Activated CD8-positive, alpha-beta memory T cell treated with anti-CD3 and anti-CD28 coated beads, Interleukin-2, amount 50 U/mL, for 48 hours (primary cell): Measurements from ENCODE around the gene TTC7B.
A peak's percentile ranks its signal among the peaks of the same experiment; 100 is the strongest.

Experiments used
- DNase-seq: peaks from one replicate; pipeline ENCODE4 v3.0.0-alpha.2; 2020

Gene TTC7B

GRCh38 chr14:90697577-90698206 lies 118.5 kb downstream of the TTC7B start:
- peak; percentile 85 for DNase-seq

GRCh38 chr14:90697132-90697531 lies 119.1 kb downstream of the TTC7B start:
- no peak for DNase-seq

- no peak for DNase-seq
Measured at GRCh38 chr14:90696720-90697119, 119.5 kb downstream of the TTC7B start.

- no peak for DNase-seq
Measured at GRCh38 chr14:90695997-90696660, 120.1 kb downstream of the TTC7B start.

GRCh38 chr14:90693413-90693812 lies 122.8 kb downstream of the TTC7B start:
- no peak for DNase-seq

- DNase-seq = no peak
Measured at GRCh38 chr14:90692826-90693225, 123.4 kb downstream of the TTC7B start.

- DNase-seq = no peak
Measured at GRCh38 chr14:90692061-90692460, 124.2 kb downstream of the TTC7B start.

- no peak for DNase-seq
Measured at GRCh38 chr14:90691627-90692026, 124.6 kb downstream of the TTC7B start.

- no peak for DNase-seq
Measured at GRCh38 chr14:90687680-90688079, 128.6 kb downstream of the TTC7B start.

- no peak for DNase-seq
Measured at GRCh38 chr14:90682615-90683014, 133.6 kb downstream of the TTC7B start.

GRCh38 chr14:90681929-90682328 lies 134.3 kb downstream of the TTC7B start:
- no peak for DNase-seq

GRCh38 chr14:90678846-90679362 lies 137.3 kb downstream of the TTC7B start:
- no peak for DNase-seq

GRCh38 chr14:90678420-90678819 lies 137.8 kb downstream of the TTC7B start:
- DNase-seq = no peak

GRCh38 chr14:90677484-90678050 lies 138.7 kb downstream of the TTC7B start:
- no peak for DNase-seq

- no peak for DNase-seq
Measured at GRCh38 chr14:90676912-90677311, 139.3 kb downstream of the TTC7B start.

GRCh38 chr14:90676356-90676755 lies 139.9 kb downstream of the TTC7B start:
- no peak for DNase-seq

- no peak for DNase-seq
Measured at GRCh38 chr14:90675399-90675798, 140.8 kb downstream of the TTC7B start.

GRCh38 chr14:90674716-90675115 lies 141.5 kb downstream of the TTC7B start:
- no peak for DNase-seq

GRCh38 chr14:90674043-90674670 lies 142.1 kb downstream of the TTC7B start:
- DNase-seq = no peak

GRCh38 chr14:90671382-90672234 lies 144.6 kb downstream of the TTC7B start:
- DNase-seq = no peak

- no peak for DNase-seq
Measured at GRCh38 chr14:90669731-90670130, 146.5 kb downstream of the TTC7B start.

- no peak for DNase-seq
Measured at GRCh38 chr14:90666571-90666970, 149.7 kb downstream of the TTC7B start.
